Measurements from ENCODE around the gene GAB3.

GAB3 gene

GRCh38 chrX:154775419-154776349, 24.8 kb upstream of the GAB3 start:
- peaks cover 1% of the 10 kb centered on the region for H3K79me1 ChIP-seq (ENCODE audit: low read depth, low read length)
- no peak for DNase-seq (ENCODE audit: low spot score)
- H3K4me1 ChIP-seq (ENCODE audit: control insufficient read depth in 2 of 2, insufficient read depth in 1 of 2, low read depth in 1 of 2, low read length in 2 of 2) = no peaks in the 10 kb centered on the region
- no peak overlapping the region for H3K23ac ChIP-seq (ENCODE audit: low read depth, low read length, poor library complexity)
- H3K9ac ChIP-seq (ENCODE audit: low read depth, low read length, poor library complexity) = no peak overlapping the region
- no peak overlapping the region for H2AFZ ChIP-seq (ENCODE audit: low read length)
- H3K27ac ChIP-seq (replicated peaks; ENCODE audit: low read length) = no peak overlapping the region
- no peak overlapping the region for H4K91ac ChIP-seq (ENCODE audit: low read depth, low read length, poor library complexity)
- peaks cover 0 to 2% (median 0%) of the 10 kb centered on the region in 3 experiments for H3K27me3 ChIP-seq (ENCODE audit: control insufficient read depth in 3 of 3, insufficient read depth in 3 of 3, low read depth in 1 of 3, low read length in 3 of 3)
- no peak overlapping the region for H2AK5ac ChIP-seq (ENCODE audit: low read depth, low read length)
- H3K4ac ChIP-seq (ENCODE audit: low read length) = no peak overlapping the region
- H3K18ac ChIP-seq (ENCODE audit: low read length) = no peak overlapping the region
- WGBS, 2 donors (ENCODE audit: extremely low coverage in 2 of 2, insufficient read length in 2 of 2, insufficient replicate concordance in 1 of 2) = no CpG with 5 or more reads among the region's 15 CpGs
- no peak overlapping the region for H3K14ac ChIP-seq (ENCODE audit: low read length)
- H3K4me3 ChIP-seq (ENCODE audit: low read length in 2 of 2) = no peak overlapping the region
- peaks cover 0 to 5% of the 10 kb centered on the region in 2 donors for H3K9me3 ChIP-seq (replicated peaks in 1 of 2; ENCODE audit: control insufficient read depth in 2 of 2, insufficient read depth in 1 of 2, low read depth in 1 of 2, low read length in 2 of 2)
- no peak overlapping the region for H2BK12ac ChIP-seq (ENCODE audit: low read length)
- H3K4me2 ChIP-seq (ENCODE audit: insufficient read depth, low read length, poor library complexity, severe bottlenecking) = no peak overlapping the region
- no peak overlapping the region for H2BK120ac ChIP-seq (ENCODE audit: low read depth, low read length)
- H3K36me3 ChIP-seq (replicated peaks in 1 of 2; ENCODE audit: control insufficient read depth in 2 of 2, insufficient read depth in 2 of 2, low read length in 2 of 2) = peaks cover 27 to 65% of the 10 kb centered on the region in 2 donors
- no peak overlapping the region for H2BK15ac ChIP-seq (ENCODE audit: low read length)
- no peak overlapping the region for H2BK5ac ChIP-seq (ENCODE audit: low read length)
- H4K8ac ChIP-seq (ENCODE audit: low read depth, low read length) = no peak overlapping the region

- no CpG with 5 or more reads among the region's 5 CpGs for WGBS, 2 donors (ENCODE audit: extremely low coverage in 2 of 2, insufficient read length in 2 of 2, insufficient replicate concordance in 1 of 2)
- Histone ChIP-seq H4K8ac (ENCODE audit: low read depth, low read length) (no peak overlapping the region), H4K91ac (ENCODE audit: low read depth, low read length, poor library complexity) (no peak overlapping the region), H3K36me3 (replicated peaks in 1 of 2; ENCODE audit: control insufficient read depth in 2 of 2, insufficient read depth in 2 of 2, low read length in 2 of 2) (peaks cover 30 to 76% of the 10 kb centered on the region in 2 donors), H3K23ac (ENCODE audit: low read depth, low read length, poor library complexity) (no peak overlapping the region), H3K4ac (ENCODE audit: low read length) (no peak overlapping the region), H3K4me2 (ENCODE audit: insufficient read depth, low read length, poor library complexity, severe bottlenecking) (no peak overlapping the region), H3K9ac (ENCODE audit: low read depth, low read length, poor library complexity) (no peak overlapping the region), H3K18ac (ENCODE audit: low read length) (no peak overlapping the region), H2AK5ac (ENCODE audit: low read depth, low read length) (no peak overlapping the region), H3K27ac (replicated peaks; ENCODE audit: low read length) (no peak overlapping the region), H2AFZ (ENCODE audit: low read length) (no peak overlapping the region), H3K14ac (ENCODE audit: low read length) (no peak overlapping the region), H2BK5ac (ENCODE audit: low read length) (no peak overlapping the region), H3K9me3 (replicated peaks in 1 of 2; ENCODE audit: control insufficient read depth in 2 of 2, insufficient read depth in 1 of 2, low read depth in 1 of 2, low read length in 2 of 2) (peaks cover 0 to 8% of the 10 kb centered on the region in 2 donors), H3K79me1 (ENCODE audit: low read depth, low read length) (peaks cover 4% of the 10 kb centered on the region), H2BK12ac (ENCODE audit: low read length) (no peak overlapping the region), H3K4me3 (ENCODE audit: low read length in 2 of 2) (no peak overlapping the region), H3K27me3 (ENCODE audit: control insufficient read depth in 3 of 3, insufficient read depth in 3 of 3, low read depth in 1 of 3, low read length in 3 of 3) (no peaks in the 10 kb centered on the region), H3K4me1 (ENCODE audit: control insufficient read depth in 2 of 2, insufficient read depth in 1 of 2, low read depth in 1 of 2, low read length in 2 of 2) (no peaks in the 10 kb centered on the region), H2BK15ac (ENCODE audit: low read length) (no peak overlapping the region), H2BK120ac (ENCODE audit: low read depth, low read length) (no peak overlapping the region)
- DNase-seq (ENCODE audit: low spot score) = no peak
These were observed 23.7 kb upstream of the GAB3 start for GRCh38 chrX:154774622-154775021.

GRCh38 chrX:154762537-154763296, 11.8 kb upstream of the GAB3 start, which contains the start of gene DKC1:
Gene DKC1 (plus strand): TSS chrX:154762864. CDS start chrX:154762966, 102 bp downstream.
- Histone ChIP-seq H2BK15ac (ENCODE audit: low read length) (no peak within 1 kb of the TSS), H3K4me1 (ENCODE audit: control insufficient read depth in 2 of 2, insufficient read depth in 1 of 2, low read depth in 1 of 2, low read length in 2 of 2) (peaks cover 0 to 5% of the 10 kb centered on the region in 2 donors), H2AK5ac (ENCODE audit: low read depth, low read length) (no peak within 1 kb of the TSS), H3K36me3 (replicated peaks in 1 of 2; ENCODE audit: control insufficient read depth in 2 of 2, insufficient read depth in 2 of 2, low read length in 2 of 2) (peaks cover 19 to 32% of the 10 kb centered on the region in 2 donors), H3K9ac (ENCODE audit: low read depth, low read length, poor library complexity) (peak within 1 kb of the TSS; percentile 84), H3K79me1 (ENCODE audit: low read depth, low read length) (no peaks in the 10 kb centered on the region), H3K23ac (ENCODE audit: low read depth, low read length, poor library complexity) (peak within 1 kb of the TSS; percentile 10), H3K27me3 (ENCODE audit: control insufficient read depth in 3 of 3, insufficient read depth in 3 of 3, low read depth in 1 of 3, low read length in 3 of 3) (peaks cover 0 to 32% (median 0%) of the 10 kb centered on the region in 3 experiments), H2BK5ac (ENCODE audit: low read length) (no peak within 1 kb of the TSS), H3K27ac (replicated peaks; ENCODE audit: low read length) (peak within 1 kb of the TSS; percentile 65), H3K18ac (ENCODE audit: low read length) (peak within 1 kb of the TSS; percentile 80), H4K91ac (ENCODE audit: low read depth, low read length, poor library complexity) (no peak within 1 kb of the TSS), H3K9me3 (replicated peaks in 1 of 2; ENCODE audit: control insufficient read depth in 2 of 2, insufficient read depth in 1 of 2, low read depth in 1 of 2, low read length in 2 of 2) (no peaks in the 10 kb centered on the region), H2AFZ (ENCODE audit: low read length) (peak within 1 kb of the TSS; percentile 69), H3K14ac (ENCODE audit: low read length) (no peak within 1 kb of the TSS), H3K4me2 (ENCODE audit: insufficient read depth, low read length, poor library complexity, severe bottlenecking) (peak within 1 kb of the TSS; percentile 52), H2BK120ac (ENCODE audit: low read depth, low read length) (no peak within 1 kb of the TSS), H3K4me3 (ENCODE audit: low read length in 2 of 2) (peak within 1 kb of the TSS; percentile 62 to 96), H4K8ac (ENCODE audit: low read depth, low read length) (no peak within 1 kb of the TSS), H2BK12ac (ENCODE audit: low read length) (no peak within 1 kb of the TSS), H3K4ac (ENCODE audit: low read length) (no peak within 1 kb of the TSS)
- no CpG with 5 or more reads among the region's 84 CpGs for WGBS, 2 donors (ENCODE audit: extremely low coverage in 2 of 2, insufficient read length in 2 of 2, insufficient replicate concordance in 1 of 2)
- peak; percentile 91 for DNase-seq (ENCODE audit: low spot score)

Measured in neuronal stem cell (in vitro differentiated cells).